ENCODE results near the gene LDB2.

LDB2 gene

GRCh38 chr4:16655111-16655510, 243.3 kb downstream of the LDB2 start:
- no peak overlapping the region for H2AFZ ChIP-seq (ENCODE audit: low read length)
- no peaks in the 10 kb centered on the region for H3F3A ChIP-seq (ENCODE audit: insufficient read depth, low read length)
- H4K20me1 ChIP-seq (ENCODE audit: insufficient read depth, low read length) = no peaks in the 10 kb centered on the region
- no peaks in the 10 kb centered on the region for H3K9me3 ChIP-seq (ENCODE audit: low read length)
- no peaks in the 10 kb centered on the region for H3K27me3 ChIP-seq (ENCODE audit: insufficient read depth, low read length)
- no peaks in the 10 kb centered on the region for H3K36me3 ChIP-seq (ENCODE audit: insufficient read depth, low read length)
- no peak for TF ChIP-seq CTCF (IDR thresholded peaks at IDR 0.05; ENCODE audit: low read length)
- no peak for TF ChIP-seq EZH2 (IDR thresholded peaks at IDR 0.05; ENCODE audit: borderline replicate concordance, low read length)
- no peak overlapping the region for H3K4me3 ChIP-seq (ENCODE audit: low read depth, low read length, poor library complexity, severe bottlenecking)
- no peak overlapping the region for H3K4me2 ChIP-seq (ENCODE audit: low read length)
- no peak overlapping the region for H3K27ac ChIP-seq (ENCODE audit: low read depth, low read length, poor library complexity, severe bottlenecking)
- no peak overlapping the region for H3K9ac ChIP-seq (ENCODE audit: low read length)
- H3K79me2 ChIP-seq (ENCODE audit: insufficient read depth, low read length) = no peaks in the 10 kb centered on the region
- no peaks in the 10 kb centered on the region for H3K9me2 ChIP-seq (ENCODE audit: low read depth, low read length)
- no peaks in the 10 kb centered on the region for H3K4me1 ChIP-seq (ENCODE audit: insufficient read depth, low read length, severe bottlenecking)

GRCh38 chr4:16652732-16653305, 245.6 kb downstream of the LDB2 start:
- H3F3A ChIP-seq (ENCODE audit: insufficient read depth, low read length) = no peaks in the 10 kb centered on the region
- no peaks in the 10 kb centered on the region for H4K20me1 ChIP-seq (ENCODE audit: insufficient read depth, low read length)
- H3K79me2 ChIP-seq (ENCODE audit: insufficient read depth, low read length) = no peaks in the 10 kb centered on the region
- H3K4me3 ChIP-seq (ENCODE audit: low read depth, low read length, poor library complexity, severe bottlenecking) = no peak overlapping the region
- H3K27ac ChIP-seq (ENCODE audit: low read depth, low read length, poor library complexity, severe bottlenecking) = no peak overlapping the region
- H3K36me3 ChIP-seq (ENCODE audit: insufficient read depth, low read length) = no peaks in the 10 kb centered on the region
- H3K4me1 ChIP-seq (ENCODE audit: insufficient read depth, low read length, severe bottlenecking) = no peaks in the 10 kb centered on the region
- H3K9ac ChIP-seq (ENCODE audit: low read length) = no peak overlapping the region
- TF ChIP-seq CTCF (IDR thresholded peaks at IDR 0.05; ENCODE audit: low read length) (no peak), EZH2 (IDR thresholded peaks at IDR 0.05; ENCODE audit: borderline replicate concordance, low read length) (no peak)
- H2AFZ ChIP-seq (ENCODE audit: low read length) = no peak overlapping the region
- H3K4me2 ChIP-seq (ENCODE audit: low read length) = no peak overlapping the region
- H3K27me3 ChIP-seq (ENCODE audit: insufficient read depth, low read length) = no peaks in the 10 kb centered on the region
- no peaks in the 10 kb centered on the region for H3K9me3 ChIP-seq (ENCODE audit: low read length)
- no peaks in the 10 kb centered on the region for H3K9me2 ChIP-seq (ENCODE audit: low read depth, low read length)

- H3K4me1 ChIP-seq (ENCODE audit: insufficient read depth, low read length, severe bottlenecking) = no peaks in the 10 kb centered on the region
- H3K4me3 ChIP-seq (ENCODE audit: low read depth, low read length, poor library complexity, severe bottlenecking) = no peak overlapping the region
- no peaks in the 10 kb centered on the region for H3K9me3 ChIP-seq (ENCODE audit: low read length)
- H2AFZ ChIP-seq (ENCODE audit: low read length) = no peak overlapping the region
- no peaks in the 10 kb centered on the region for H3K9me2 ChIP-seq (ENCODE audit: low read depth, low read length)
- H3K27ac ChIP-seq (ENCODE audit: low read depth, low read length, poor library complexity, severe bottlenecking) = no peak overlapping the region
- H3K27me3 ChIP-seq (ENCODE audit: insufficient read depth, low read length) = no peaks in the 10 kb centered on the region
- no peak overlapping the region for H3K9ac ChIP-seq (ENCODE audit: low read length)
- no peaks in the 10 kb centered on the region for H4K20me1 ChIP-seq (ENCODE audit: insufficient read depth, low read length)
- H3F3A ChIP-seq (ENCODE audit: insufficient read depth, low read length) = no peaks in the 10 kb centered on the region
- H3K36me3 ChIP-seq (ENCODE audit: insufficient read depth, low read length) = no peaks in the 10 kb centered on the region
- H3K4me2 ChIP-seq (ENCODE audit: low read length) = no peak overlapping the region
- TF ChIP-seq CTCF (IDR thresholded peaks at IDR 0.05; ENCODE audit: low read length) (no peak), EZH2 (IDR thresholded peaks at IDR 0.05; ENCODE audit: borderline replicate concordance, low read length) (no peak)
- no peaks in the 10 kb centered on the region for H3K79me2 ChIP-seq (ENCODE audit: insufficient read depth, low read length)
Observed at GRCh38 chr4:16646459-16646858, 252.0 kb downstream of the LDB2 start.

All from OCI-LY1 (cell line).